Measurements from ENCODE around the gene TMEM98.

The TMEM98 gene

GRCh38 chr17:32901743-32902142 lies 26.2 kb upstream of the TMEM98 start:
- Histone ChIP-seq H3K4me2 (ENCODE audit: low read depth, low read length, poor library complexity, severe bottlenecking) (no peak overlapping the region), H3K4me3 (ENCODE audit: low read length, poor library complexity, severe bottlenecking) (no peak overlapping the region), H3K9ac (ENCODE audit: low read depth, low read length, poor library complexity, severe bottlenecking) (no peak overlapping the region), H3K79me2 (ENCODE audit: insufficient read depth, low read length) (no peaks in the 10 kb centered on the region), H3F3A (ENCODE audit: low read depth) (no peaks in the 10 kb centered on the region), H3K27me3 (ENCODE audit: insufficient read depth, low read length, poor library complexity, severe bottlenecking) (no peaks in the 10 kb centered on the region), H3K4me1 (ENCODE audit: insufficient read depth, low read length, poor library complexity, severe bottlenecking) (no peaks in the 10 kb centered on the region), H2AFZ (ENCODE audit: low read length) (no peak overlapping the region), H3K9me2 (replicated peaks; ENCODE audit: low read depth, low read length) (no peaks in the 10 kb centered on the region), H3K36me3 (ENCODE audit: insufficient read depth, low read length) (no peaks in the 10 kb centered on the region), H3K9me3 (ENCODE audit: insufficient read depth, low read depth, low read length) (peaks cover 3% of the 10 kb centered on the region; the same call in 1 of the 2 replicates), H4K20me1 (ENCODE audit: insufficient read depth, low read length, poor library complexity, severe bottlenecking) (no peaks in the 10 kb centered on the region)
- TF ChIP-seq EZH2phosphoT487 (IDR thresholded peaks at IDR 0.05; ENCODE audit: borderline replicate concordance), result no peak
- TF ChIP-seq CTCF (conservative IDR thresholded peaks at IDR 0.05; ENCODE audit: low read length), result no peak

DNA sequence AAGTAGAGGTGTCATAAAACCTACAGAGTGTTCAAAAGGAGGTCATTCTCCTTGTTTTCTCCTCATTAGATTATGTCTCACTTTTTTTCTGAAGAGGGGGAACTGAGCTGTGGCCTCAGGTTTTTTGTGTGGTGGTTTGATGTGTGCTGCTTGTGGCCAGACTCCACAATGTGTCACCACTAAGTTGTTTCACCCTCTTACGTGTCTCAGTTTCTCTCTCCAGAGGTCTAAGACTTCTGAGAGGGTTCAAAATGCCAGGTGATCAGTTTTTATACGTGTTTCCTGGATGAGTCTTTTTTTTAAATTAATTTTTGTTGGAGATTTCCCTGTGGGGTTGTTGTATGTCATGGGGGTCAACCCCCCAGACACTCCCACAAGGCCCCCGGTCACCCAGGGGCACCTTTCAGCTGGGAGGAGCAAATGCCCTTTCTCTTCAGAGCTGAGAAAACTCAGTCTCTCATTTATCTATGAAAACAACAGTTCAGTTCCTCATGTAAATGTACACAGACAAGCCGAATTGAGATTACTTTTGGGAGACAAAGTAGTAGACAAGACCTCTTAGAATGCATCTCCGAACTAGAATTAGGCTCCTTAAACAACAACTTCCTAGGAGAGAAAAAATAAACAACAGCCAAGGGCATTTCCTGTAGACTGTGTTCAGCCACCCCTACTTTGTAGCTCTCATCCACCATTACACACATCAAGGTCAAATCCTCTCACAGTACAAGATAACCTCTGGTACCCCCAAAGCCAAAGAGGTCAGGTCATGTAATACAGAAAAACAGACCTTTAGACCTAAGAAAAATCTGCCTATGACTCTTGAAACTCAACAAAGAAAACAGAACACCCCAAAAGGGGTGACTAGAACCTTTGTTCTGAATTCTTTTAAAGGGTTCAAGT lies 23.9 kb upstream of the TMEM98 start:
- no peak overlapping the region for H2AFZ ChIP-seq (ENCODE audit: low read length)
- H3K4me1 ChIP-seq (ENCODE audit: insufficient read depth, low read length, poor library complexity, severe bottlenecking), result no peaks in the 10 kb centered on the region
- H3K27me3 ChIP-seq (ENCODE audit: insufficient read depth, low read length, poor library complexity, severe bottlenecking), result no peaks in the 10 kb centered on the region
- H3K36me3 ChIP-seq (ENCODE audit: insufficient read depth, low read length), result no peaks in the 10 kb centered on the region
- H3F3A ChIP-seq (ENCODE audit: low read depth), result no peaks in the 10 kb centered on the region
- no peak overlapping the region for H3K4me2 ChIP-seq (ENCODE audit: low read depth, low read length, poor library complexity, severe bottlenecking)
- H4K20me1 ChIP-seq (ENCODE audit: insufficient read depth, low read length, poor library complexity, severe bottlenecking), result no peaks in the 10 kb centered on the region
- no peaks in the 10 kb centered on the region for H3K9me2 ChIP-seq (replicated peaks; ENCODE audit: low read depth, low read length)
- H3K4me3 ChIP-seq (ENCODE audit: low read length, poor library complexity, severe bottlenecking), result no peak overlapping the region
- H3K79me2 ChIP-seq (ENCODE audit: insufficient read depth, low read length), result no peaks in the 10 kb centered on the region
- TF ChIP-seq EZH2phosphoT487 (IDR thresholded peaks at IDR 0.05; ENCODE audit: borderline replicate concordance), result no peak
- TF ChIP-seq CTCF (conservative IDR thresholded peaks at IDR 0.05; ENCODE audit: low read length), result no peak
- peaks cover 3% of the 10 kb centered on the region; the same call in 1 of the 2 replicates for H3K9me3 ChIP-seq (ENCODE audit: insufficient read depth, low read depth, low read length)
- H3K9ac ChIP-seq (ENCODE audit: low read depth, low read length, poor library complexity, severe bottlenecking), result no peak overlapping the region

DNA sequence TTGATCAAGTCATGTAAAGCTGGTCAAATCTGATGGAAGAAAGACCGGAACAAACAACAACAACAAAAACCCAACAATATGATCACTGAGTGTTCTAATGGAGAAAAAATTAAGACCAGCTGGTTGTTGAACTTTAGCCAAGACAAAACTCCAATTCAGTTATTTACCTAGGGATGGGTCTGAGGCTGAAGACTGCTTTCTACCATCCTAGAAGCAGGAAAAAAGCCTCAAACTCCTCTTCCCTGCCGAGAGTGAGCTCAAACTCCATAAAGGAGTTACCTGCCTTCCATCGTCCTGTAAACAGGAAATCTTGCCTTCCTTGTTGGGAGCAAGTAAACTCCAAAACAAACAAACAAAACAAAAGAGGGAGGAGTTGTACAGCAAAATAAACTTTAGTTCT lies 23.1 kb upstream of the TMEM98 start:
- Histone ChIP-seq H3K27me3 (ENCODE audit: insufficient read depth, low read length, poor library complexity, severe bottlenecking) (no peaks in the 10 kb centered on the region), H3K4me2 (ENCODE audit: low read depth, low read length, poor library complexity, severe bottlenecking) (no peak overlapping the region), H3F3A (ENCODE audit: low read depth) (no peaks in the 10 kb centered on the region), H3K79me2 (ENCODE audit: insufficient read depth, low read length) (no peaks in the 10 kb centered on the region), H3K9me3 (ENCODE audit: insufficient read depth, low read depth, low read length) (peaks cover 3% of the 10 kb centered on the region; the same call in 1 of the 2 replicates), H3K9ac (ENCODE audit: low read depth, low read length, poor library complexity, severe bottlenecking) (no peak overlapping the region), H4K20me1 (ENCODE audit: insufficient read depth, low read length, poor library complexity, severe bottlenecking) (no peaks in the 10 kb centered on the region), H3K36me3 (ENCODE audit: insufficient read depth, low read length) (no peaks in the 10 kb centered on the region), H3K4me1 (ENCODE audit: insufficient read depth, low read length, poor library complexity, severe bottlenecking) (no peaks in the 10 kb centered on the region), H3K9me2 (replicated peaks; ENCODE audit: low read depth, low read length) (no peaks in the 10 kb centered on the region), H3K4me3 (ENCODE audit: low read length, poor library complexity, severe bottlenecking) (no peak overlapping the region), H2AFZ (ENCODE audit: low read length) (no peak overlapping the region)
- no peak for TF ChIP-seq EZH2phosphoT487 (IDR thresholded peaks at IDR 0.05; ENCODE audit: borderline replicate concordance)
- TF ChIP-seq CTCF (conservative IDR thresholded peaks at IDR 0.05; ENCODE audit: low read length), result no peak

Data from Loucy (cell line).